H9 (cell line): Measurements from ENCODE around the gene FAM78B. TPM values are rescaled to one million over a fixed set of nuclear protein-coding genes. Genes with fewer than 3 reads are reported as not detected.

Experiments used
- DNase-seq: peaks from one replicate; pipeline ENCODE4 v3.0.0-alpha.2; 2017
- H2AFZ ChIP-seq: one replicate; pipeline ENCODE4 v1.6.1; 2013; ENCODE audit warnings: mild to moderate bottlenecking, low read length, control low read depth, moderate library complexity
- H2AK5ac ChIP-seq: 2 replicates; pipeline ENCODE4 v1.6.1; 2013; ENCODE audit warnings: low read length, control low read depth, mixed read lengths; ENCODE audit not compliant: insufficient read length
- H2BK120ac ChIP-seq: one replicate; pipeline ENCODE4 v1.6.1; 2013; ENCODE audit warnings: low read depth, mild to moderate bottlenecking, low read length, control low read depth, inconsistent platforms; ENCODE audit not compliant: poor library complexity, severe bottlenecking
- H2BK12ac ChIP-seq: 2 replicates; pipeline ENCODE4 v1.6.1; 2013; ENCODE audit warnings: low read length, control low read depth, mixed read lengths, low read depth; ENCODE audit not compliant: insufficient read length
- H2BK15ac ChIP-seq: 2 replicates; pipeline ENCODE4 v1.6.1; 2013; ENCODE audit warnings: low read depth, low read length, control low read depth
- H2BK20ac ChIP-seq: one replicate; pipeline ENCODE4 v1.6.1; 2013; ENCODE audit warnings: low read depth, mild to moderate bottlenecking, low read length, control low read depth, inconsistent platforms; ENCODE audit not compliant: poor library complexity, severe bottlenecking
- H2BK5ac ChIP-seq: 2 replicates; pipeline ENCODE4 v1.6.1; 2013; ENCODE audit warnings: low read length, control low read depth, mixed read lengths; ENCODE audit not compliant: insufficient read length
- H3K14ac ChIP-seq: 2 replicates; pipeline ENCODE4 v1.6.1; 2013; ENCODE audit warnings: low read length, control low read depth; ENCODE audit not compliant: insufficient read depth
- H3K18ac ChIP-seq: 2 replicates; pipeline ENCODE4 v1.6.1; 2013; ENCODE audit warnings: low read depth, mild to moderate bottlenecking, mixed read lengths, low read length, control low read depth; ENCODE audit not compliant: insufficient read length
- H3K23ac ChIP-seq: 2 replicates; pipeline ENCODE4 v1.6.1; 2013; ENCODE audit warnings: low read length, control low read depth, mixed read lengths, low read depth; ENCODE audit not compliant: insufficient read length
- H3K23me2 ChIP-seq: 2 replicates; pipeline ENCODE4 v1.6.1; 2013; ENCODE audit warnings: low read depth, mild to moderate bottlenecking, mixed read lengths, low read length, control low read depth; ENCODE audit not compliant: insufficient read length, poor library complexity, severe bottlenecking
- H3K27ac ChIP-seq: 2 replicates; pipeline ENCODE4 v1.5.1; 2013; ENCODE audit warnings: low read length, control low read depth, mixed read lengths, low read depth; ENCODE audit not compliant: insufficient read length
- H3K27me3 ChIP-seq: 2 replicates; pipeline ENCODE4 v1.6.1; 2013; ENCODE audit warnings: low read length, control low read depth, inconsistent platforms; ENCODE audit not compliant: insufficient read depth
- H3K4ac ChIP-seq: 2 replicates; pipeline ENCODE4 v1.6.1; 2013; ENCODE audit warnings: low read depth, mild to moderate bottlenecking, control low read depth, inconsistent platforms, low read length, moderate library complexity
- H3K4me1 ChIP-seq: 2 replicates; pipeline ENCODE4 v1.6.1; 2013; ENCODE audit warnings: low read length, control low read depth, inconsistent platforms; ENCODE audit not compliant: insufficient read depth
- H3K4me2 ChIP-seq: 2 replicates; pipeline ENCODE4 v1.6.1; 2013; ENCODE audit warnings: low read length, control low read depth, mixed read lengths; ENCODE audit not compliant: insufficient read length, insufficient read depth
- H3K56ac ChIP-seq: 2 replicates; pipeline ENCODE4 v1.6.1; 2013; ENCODE audit warnings: low read depth, mild to moderate bottlenecking, mixed read lengths, low read length, control low read depth; ENCODE audit not compliant: insufficient read length
- H3K79me1 ChIP-seq: 2 replicates; pipeline ENCODE4 v1.6.1; 2013; ENCODE audit warnings: low read depth, mild to moderate bottlenecking, moderate library complexity, low read length, control low read depth, inconsistent platforms; ENCODE audit not compliant: insufficient read depth, poor library complexity, severe bottlenecking
- H3K79me2 ChIP-seq: 2 replicates; pipeline ENCODE4 v1.6.1; 2013; ENCODE audit warnings: low read length, control low read depth, inconsistent platforms; ENCODE audit not compliant: insufficient read depth
- H3K9ac ChIP-seq: 2 replicates; pipeline ENCODE4 v1.6.1; 2013; ENCODE audit warnings: low read length, control low read depth, mixed read lengths; ENCODE audit not compliant: insufficient read length; ENCODE audit errors: extremely low read depth
- H3K9me3 ChIP-seq: one replicate; pipeline ENCODE4 v1.6.1; 2013; ENCODE audit warnings: low read depth, low read length, inconsistent platforms; ENCODE audit not compliant: control insufficient read depth
- H3T11ph ChIP-seq: one replicate; pipeline ENCODE4 v1.6.1; 2013; ENCODE audit warnings: mild to moderate bottlenecking, low read length, control low read depth, inconsistent platforms
- H4K20me1 ChIP-seq: one replicate; pipeline ENCODE4 v1.6.1; 2013; ENCODE audit not compliant: control insufficient read depth, insufficient read length, insufficient read depth
- H4K5ac ChIP-seq: 2 replicates; pipeline ENCODE4 v1.6.1; 2013; ENCODE audit warnings: low read depth, mild to moderate bottlenecking, mixed read lengths, low read length, control low read depth; ENCODE audit not compliant: insufficient read length
- H4K8ac ChIP-seq: replicated peaks from 2 replicates; pipeline ENCODE4 v1.6.1; 2013; ENCODE audit warnings: low read length, control low read depth, mixed read lengths, low read depth; ENCODE audit not compliant: insufficient read length
- H4K91ac ChIP-seq: 2 replicates; pipeline ENCODE4 v1.6.1; 2013; ENCODE audit warnings: low read depth, mild to moderate bottlenecking, moderate library complexity, mixed read lengths, low read length, control low read depth; ENCODE audit not compliant: insufficient read length
- H3K27ac Mint-ChIP-seq, 3 experiments: 2 replicates in 2 of 3; 3 replicates in 1 of 3; pipeline ENCODE4 v1.8.0; 2020 to 2021; ENCODE audit warnings: mixed read lengths in 3 of 3, mild to moderate bottlenecking in 1 of 3, moderate library complexity in 1 of 3
- H3K27me3 Mint-ChIP-seq: 2 replicates; pipeline ENCODE4 v1.8.0; 2021; ENCODE audit warnings: low read depth, mild to moderate bottlenecking, moderate library complexity, mixed read lengths
- H3K36me3 Mint-ChIP-seq, 3 experiments: 2 replicates in 2 of 3; 3 replicates in 1 of 3; pipeline ENCODE4 v1.8.0; 2020 to 2021; ENCODE audit warnings: low read depth in 3 of 3, mixed read lengths in 3 of 3; ENCODE audit not compliant: insufficient read depth in 1 of 3
- H3K4me1 Mint-ChIP-seq, 2 experiments: 2 replicates each; pipeline ENCODE4 v1.8.0; 2020; ENCODE audit warnings: mixed read lengths in 2 of 2
- H3K4me3 Mint-ChIP-seq, 2 experiments: 2 replicates in 1 of 2; 3 replicates in 1 of 2; pipeline ENCODE4 v1.8.0; 2020 to 2021; ENCODE audit warnings: mild to moderate bottlenecking in 2 of 2, mixed read lengths in 2 of 2, moderate library complexity in 1 of 2
- H3K9me3 Mint-ChIP-seq, 2 experiments: 2 replicates in 1 of 2; 3 replicates in 1 of 2; pipeline ENCODE4 v1.8.0; 2020; ENCODE audit warnings: mild to moderate bottlenecking in 2 of 2, mixed read lengths in 2 of 2, moderate library complexity in 1 of 2
- WGBS: extraction: QIAGEN DNeasy Blood & Tissue Kit; methylation state at CpG from one replicate; pipeline ENCODE4 v1.1.7; 2013; ENCODE audit warnings: missing lambda C conversion rate, low lambda C conversion rate, mixed read lengths; ENCODE audit not compliant: insufficient read length; ENCODE audit errors: extremely low coverage; 5-methylcytosine and 5-hydroxymethylcytosine counted together
- total RNA-seq: library from RNA; stranded (reverse); gene quantifications from 2 replicates; pipeline ENCODE4 v1.2.1, GENCODE V29; 2021
- TF ChIP-seq, protein P1 (sequence below): fragments of 200-600 bp; sonication (generic); conservative IDR thresholded peaks from 3 replicates; pipeline ENCODE4 v1.8.0; 2021; ENCODE audit warnings: antibody characterized with exemption, mild to moderate bottlenecking

The FAM78B gene
- total RNA-seq, 1 experiment from 2014 or later = 2.3 TPM

DNA sequence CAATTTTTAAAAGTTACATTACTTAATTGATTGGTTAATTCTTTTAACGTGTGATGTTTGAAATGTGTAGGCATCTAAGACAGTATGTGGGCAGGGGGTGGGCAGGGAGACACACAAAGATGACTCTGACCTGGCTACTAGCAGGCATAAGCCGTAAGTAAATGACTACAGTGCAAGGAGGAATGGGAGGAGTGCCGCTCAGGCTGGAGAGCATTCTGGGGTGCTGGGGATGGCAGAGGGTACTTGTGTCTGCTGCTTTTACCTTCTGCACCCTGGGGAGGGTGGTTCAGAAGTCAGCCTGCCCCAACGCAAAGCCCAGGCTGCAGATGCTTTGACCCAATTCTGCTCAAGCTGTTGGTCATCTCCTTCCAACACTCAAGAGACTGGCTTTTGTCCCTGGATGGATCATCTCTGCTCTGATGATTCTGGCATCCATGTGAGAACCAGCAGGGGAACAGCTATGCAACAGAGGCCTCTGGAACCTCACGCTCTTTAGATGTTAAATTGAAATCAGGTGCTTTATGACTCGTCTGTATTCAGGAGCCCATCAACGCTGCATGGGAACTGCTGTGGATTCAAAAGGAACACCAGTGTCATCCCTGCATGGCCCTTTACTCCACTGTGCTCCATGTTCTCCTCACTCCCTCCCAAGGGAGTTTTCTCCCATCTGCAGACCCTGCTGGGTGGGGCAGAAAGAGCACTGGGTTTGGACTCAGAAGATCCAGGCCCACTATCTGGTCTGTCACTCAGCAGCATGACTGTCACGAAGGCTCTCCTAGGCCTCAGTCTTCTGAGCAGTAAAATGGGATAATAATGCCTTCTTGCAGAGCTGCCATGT is 78.8 kb downstream of the FAM78B start:
- Histone ChIP-seq H3K23ac (no peak overlapping the region), H3K27me3 (no peaks in the 10 kb centered on the region), H3K79me2 (no peaks in the 10 kb centered on the region), H4K5ac (no peak overlapping the region), H2BK15ac (no peak overlapping the region), H3K23me2 (no peaks in the 10 kb centered on the region), H2BK12ac (no peak overlapping the region), H3K4ac (no peak overlapping the region), H3K14ac (no peak overlapping the region), H2AK5ac (no peak overlapping the region), H4K91ac (no peak overlapping the region), H3K4me1 (peaks cover 3% of the 10 kb centered on the region; the same call in 1 of the 2 replicates), H2BK5ac (no peak overlapping the region), H4K20me1 (no peaks in the 10 kb centered on the region), H2BK120ac (no peak overlapping the region), H3K9ac (no peak overlapping the region), H3K4me2 (no peak overlapping the region), H3K56ac (no peak overlapping the region), H3K18ac (no peak overlapping the region), H4K8ac (no peak overlapping the region), H2BK20ac (no peak overlapping the region), H2AFZ (no peak overlapping the region), H3K9me3 (no peaks in the 10 kb centered on the region), H3T11ph (no peak overlapping the region), H3K79me1 (no peaks in the 10 kb centered on the region), H3K27ac (no peak overlapping the region)
- H3K4me3 Mint-ChIP-seq = no peak overlapping the region
- TF ChIP-seq, protein P1, sequence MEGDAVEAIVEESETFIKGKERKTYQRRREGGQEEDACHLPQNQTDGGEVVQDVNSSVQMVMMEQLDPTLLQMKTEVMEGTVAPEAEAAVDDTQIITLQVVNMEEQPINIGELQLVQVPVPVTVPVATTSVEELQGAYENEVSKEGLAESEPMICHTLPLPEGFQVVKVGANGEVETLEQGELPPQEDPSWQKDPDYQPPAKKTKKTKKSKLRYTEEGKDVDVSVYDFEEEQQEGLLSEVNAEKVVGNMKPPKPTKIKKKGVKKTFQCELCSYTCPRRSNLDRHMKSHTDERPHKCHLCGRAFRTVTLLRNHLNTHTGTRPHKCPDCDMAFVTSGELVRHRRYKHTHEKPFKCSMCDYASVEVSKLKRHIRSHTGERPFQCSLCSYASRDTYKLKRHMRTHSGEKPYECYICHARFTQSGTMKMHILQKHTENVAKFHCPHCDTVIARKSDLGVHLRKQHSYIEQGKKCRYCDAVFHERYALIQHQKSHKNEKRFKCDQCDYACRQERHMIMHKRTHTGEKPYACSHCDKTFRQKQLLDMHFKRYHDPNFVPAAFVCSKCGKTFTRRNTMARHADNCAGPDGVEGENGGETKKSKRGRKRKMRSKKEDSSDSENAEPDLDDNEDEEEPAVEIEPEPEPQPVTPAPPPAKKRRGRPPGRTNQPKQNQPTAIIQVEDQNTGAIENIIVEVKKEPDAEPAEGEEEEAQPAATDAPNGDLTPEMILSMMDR = no peak
- no CpG with 5 or more reads among the region's 8 CpGs for WGBS
- H3K36me3 Mint-ChIP-seq = no peaks in the 10 kb centered on the region
- H3K9me3 Mint-ChIP-seq = no peaks in the 10 kb centered on the region; a peak in 2 of 5 replicates
- no peaks in the 10 kb centered on the region for H3K27me3 Mint-ChIP-seq
- H3K4me1 Mint-ChIP-seq = peaks cover 9 to 13% of the 10 kb centered on the region in 2 experiments
- no peak for DNase-seq
- H3K27ac Mint-ChIP-seq = no peak overlapping the region; a peak in 1 of 7 replicates
